ENCODE data around the gene INO80E.
"Not testable (repeated sequence)": the region's sequence is repeated elsewhere in the genome, so short reads cannot be mapped to it uniquely, and the experiment has no call there.

Gene INO80E

GRCh38 chr16:30032083-30032819, 36.2 kb downstream of the INO80E start:
- peak; percentile 78 to 94 for DNase-seq

- no peak for DNase-seq
Measured at GRCh38 chr16:30033270-30033669, 37.2 kb downstream of the INO80E start.

GRCh38 chr16:30040221-30040620, 44.2 kb downstream of the INO80E start:
- DNase-seq = no peak

- DNase-seq = not testable (repeated sequence)
Measured at GRCh38 chr16:30040690-30041089, 44.6 kb downstream of the INO80E start.

GRCh38 chr16:30041841-30042240, 45.8 kb downstream of the INO80E start:
- DNase-seq = peak in 1 of 2 experiments; percentile 36

- DNase-seq = no peak
Measured at GRCh38 chr16:30046178-30046577, 50.1 kb downstream of the INO80E start.

- no peak for DNase-seq
Measured at GRCh38 chr16:30046588-30046987, 50.5 kb downstream of the INO80E start.

- DNase-seq = no peak
Measured at GRCh38 chr16:30049871-30050270, 53.8 kb downstream of the INO80E start.

GRCh38 chr16:30051518-30051917, 55.5 kb downstream of the INO80E start:
- DNase-seq = no peak

GRCh38 chr16:30052671-30053372, 56.8 kb downstream of the INO80E start:
- peak; percentile 75 to 96 for DNase-seq

- peak in 1 of 2 experiments; percentile 33 for DNase-seq
Measured at GRCh38 chr16:30053376-30054015, 57.5 kb downstream of the INO80E start.

- no peak for DNase-seq
Measured at GRCh38 chr16:30054451-30054850, 58.4 kb downstream of the INO80E start.

- peak in 1 of 2 experiments; percentile 79 for DNase-seq
Measured at GRCh38 chr16:30054959-30055553, 59.0 kb downstream of the INO80E start.
